Measurements from ENCODE around the gene FLT3.

The FLT3 gene

GRCh38 chr13:28099396-28100149 is 803 bp downstream of the FLT3 start:
- H3K9me2 ChIP-seq (replicated peaks; ENCODE audit: insufficient read depth, low read length), result no peaks in the 10 kb centered on the region
- peak overlapping the region; percentile 10 for H3K4me2 ChIP-seq (ENCODE audit: low read depth, low read length, poor library complexity, severe bottlenecking)
- no peaks in the 10 kb centered on the region for H3K27me3 ChIP-seq (ENCODE audit: low read length)
- H3K9me3 ChIP-seq (ENCODE audit: insufficient read depth, low read length), result no peaks in the 10 kb centered on the region
- no peaks in the 10 kb centered on the region for H3K36me3 ChIP-seq (ENCODE audit: low read length)
- H3K27ac ChIP-seq (ENCODE audit: low read depth, low read length), result no peak overlapping the region
- H3K9ac ChIP-seq (ENCODE audit: low read length), result no peak overlapping the region
- H3K4me3 ChIP-seq (ENCODE audit: insufficient read depth, low read length, poor library complexity, severe bottlenecking), result no peak overlapping the region
- TF ChIP-seq CTCF (IDR thresholded peaks at IDR 0.05; ENCODE audit: insufficient read depth, low read length, poor library complexity, severe bottlenecking) (no peak), EZH2phosphoT487 (conservative IDR thresholded peaks at IDR 0.05; ENCODE audit: low read length) (no peak)
- no peaks in the 10 kb centered on the region for H3F3A ChIP-seq (ENCODE audit: insufficient read depth)
- no peak overlapping the region for H2AFZ ChIP-seq (ENCODE audit: low read depth, low read length, severe bottlenecking)
- H3K79me2 ChIP-seq (ENCODE audit: insufficient read depth, low read length), result no peaks in the 10 kb centered on the region
- H4K20me1 ChIP-seq (ENCODE audit: low read depth, low read length), result no peaks in the 10 kb centered on the region

GRCh38 chr13:28097503-28097902 is 2.9 kb downstream of the FLT3 start:
- H3K9ac ChIP-seq (ENCODE audit: low read length), result no peak overlapping the region
- H3K79me2 ChIP-seq (ENCODE audit: insufficient read depth, low read length), result no peaks in the 10 kb centered on the region
- H4K20me1 ChIP-seq (ENCODE audit: low read depth, low read length), result no peaks in the 10 kb centered on the region
- no peaks in the 10 kb centered on the region for H3F3A ChIP-seq (ENCODE audit: insufficient read depth)
- H3K4me3 ChIP-seq (ENCODE audit: insufficient read depth, low read length, poor library complexity, severe bottlenecking), result no peak overlapping the region
- no peak overlapping the region for H2AFZ ChIP-seq (ENCODE audit: low read depth, low read length, severe bottlenecking)
- no peaks in the 10 kb centered on the region for H3K9me3 ChIP-seq (ENCODE audit: insufficient read depth, low read length)
- H3K9me2 ChIP-seq (replicated peaks; ENCODE audit: insufficient read depth, low read length), result no peaks in the 10 kb centered on the region
- no peak overlapping the region for H3K4me2 ChIP-seq (ENCODE audit: low read depth, low read length, poor library complexity, severe bottlenecking)
- no peak overlapping the region for H3K27ac ChIP-seq (ENCODE audit: low read depth, low read length)
- TF ChIP-seq EZH2phosphoT487 (conservative IDR thresholded peaks at IDR 0.05; ENCODE audit: low read length) (no peak), CTCF (IDR thresholded peaks at IDR 0.05; ENCODE audit: insufficient read depth, low read length, poor library complexity, severe bottlenecking) (no peak)
- no peaks in the 10 kb centered on the region for H3K36me3 ChIP-seq (ENCODE audit: low read length)
- H3K27me3 ChIP-seq (ENCODE audit: low read length), result no peaks in the 10 kb centered on the region

DNA sequence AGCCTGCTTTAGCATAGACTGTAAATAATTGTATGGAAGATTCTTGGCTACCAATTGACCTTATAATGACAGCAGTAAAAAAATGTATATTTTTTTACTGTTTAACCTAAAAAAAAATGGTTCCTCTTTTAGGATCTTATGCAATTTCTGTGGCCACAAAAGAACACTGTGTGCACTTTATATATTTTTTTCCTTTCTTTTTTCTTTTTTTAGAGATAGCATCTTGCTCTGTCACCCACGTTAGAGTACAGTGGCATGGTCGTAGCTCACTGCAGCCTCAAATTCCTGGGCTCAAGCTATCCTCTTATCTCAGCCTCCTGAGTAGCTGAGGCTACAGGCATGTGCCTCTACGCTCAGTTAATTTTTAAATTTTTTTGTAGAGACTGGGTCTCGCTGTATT is 6.1 kb downstream of the FLT3 start:
- Histone ChIP-seq H3K79me2 (ENCODE audit: insufficient read depth, low read length) (no peaks in the 10 kb centered on the region), H2AFZ (ENCODE audit: low read depth, low read length, severe bottlenecking) (no peak overlapping the region), H3F3A (ENCODE audit: insufficient read depth) (no peaks in the 10 kb centered on the region), H3K27ac (ENCODE audit: low read depth, low read length) (no peak overlapping the region), H3K4me3 (ENCODE audit: insufficient read depth, low read length, poor library complexity, severe bottlenecking) (no peak overlapping the region), H4K20me1 (ENCODE audit: low read depth, low read length) (no peaks in the 10 kb centered on the region), H3K36me3 (ENCODE audit: low read length) (no peaks in the 10 kb centered on the region), H3K9ac (ENCODE audit: low read length) (no peak overlapping the region), H3K9me3 (ENCODE audit: insufficient read depth, low read length) (no peaks in the 10 kb centered on the region), H3K9me2 (replicated peaks; ENCODE audit: insufficient read depth, low read length) (no peaks in the 10 kb centered on the region), H3K4me2 (ENCODE audit: low read depth, low read length, poor library complexity, severe bottlenecking) (peak overlapping the region; percentile 0), H3K27me3 (ENCODE audit: low read length) (no peaks in the 10 kb centered on the region)
- no peak for TF ChIP-seq CTCF (IDR thresholded peaks at IDR 0.05; ENCODE audit: insufficient read depth, low read length, poor library complexity, severe bottlenecking)
- TF ChIP-seq EZH2phosphoT487 (conservative IDR thresholded peaks at IDR 0.05; ENCODE audit: low read length), result no peak
